HG03442 (cell line): ENCODE results near the gene ELF2.
"Not testable (repeated sequence)": the region's sequence is repeated elsewhere in the genome, so short reads cannot be mapped to it uniquely, and the experiment has no call there.

Source experiments
- ATAC-seq: cut with Tn5 transposase; IDR thresholded peaks from one replicate; pipeline ENCODE4 v1.9.1; 2021; ENCODE audit warnings: mild to moderate bottlenecking, moderate library complexity; ENCODE audit not compliant: unreplicated experiment

ELF2 gene

GRCh38 chr4:139025841-139026240, 151.2 kb downstream of the ELF2 start:
- ATAC-seq, result no peak

DNA sequence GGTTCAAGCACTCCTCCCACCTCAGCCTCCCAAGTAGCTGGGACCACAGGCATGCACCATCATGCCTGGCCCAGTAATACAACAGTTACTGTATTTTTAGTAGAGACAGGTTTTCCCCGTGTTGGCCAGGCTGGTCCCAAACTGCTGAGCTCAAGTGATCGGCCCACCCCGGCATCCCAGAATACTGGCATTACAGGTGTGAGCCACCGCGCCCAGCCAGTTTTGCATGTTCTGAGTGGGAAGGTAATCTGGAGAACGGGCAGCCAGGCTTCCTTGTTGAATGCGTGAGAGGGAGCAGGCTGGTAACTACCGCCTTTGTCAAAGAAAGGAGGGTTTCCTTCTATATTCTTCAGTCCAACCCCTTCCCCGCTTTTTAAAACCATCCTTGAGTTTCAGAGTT, 152.3 kb downstream of the ELF2 start:
- no peak for ATAC-seq

GRCh38 chr4:139022835-139023234, 154.2 kb downstream of the ELF2 start:
- no peak for ATAC-seq

DNA sequence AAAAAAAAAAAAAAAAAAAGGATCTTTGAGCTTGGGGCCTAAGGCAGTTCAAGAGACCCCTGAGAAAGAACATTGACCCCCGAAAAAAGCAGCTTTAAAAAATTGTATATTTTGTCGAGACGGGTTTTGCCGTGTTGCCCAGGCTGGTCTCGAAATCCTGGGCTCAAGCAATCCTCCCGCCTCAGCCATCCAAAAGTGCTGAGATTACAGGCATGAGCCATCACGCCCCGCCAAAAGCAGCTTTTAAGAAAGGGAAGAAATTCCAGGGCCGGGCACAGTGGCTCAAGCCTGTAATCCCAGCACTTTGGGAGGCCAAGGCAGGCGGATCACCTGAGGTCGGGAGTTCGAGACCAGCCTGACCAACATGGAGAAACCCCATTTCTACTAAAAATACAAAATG, 155.9 kb downstream of the ELF2 start:
- not testable (repeated sequence) for ATAC-seq

DNA sequence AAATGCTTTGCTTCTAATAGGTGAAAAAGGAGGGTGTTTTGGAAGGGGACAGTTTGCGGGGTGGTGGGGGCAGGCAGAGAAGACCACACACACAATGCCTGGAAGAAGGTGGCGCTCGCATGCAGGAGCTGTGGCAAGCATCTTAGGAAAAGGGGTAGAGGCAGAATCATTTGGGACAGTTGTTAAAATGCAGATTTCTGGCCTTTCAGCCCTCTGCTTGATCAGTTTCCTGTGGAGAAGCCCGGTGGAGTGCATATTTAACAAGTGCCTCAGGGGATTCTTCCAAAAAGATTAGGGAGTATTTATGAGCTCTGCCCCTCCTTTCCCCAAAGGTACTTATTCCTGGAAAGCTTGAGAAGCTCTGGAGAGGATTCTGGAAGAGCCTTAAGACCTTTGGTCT, 156.6 kb downstream of the ELF2 start:
- ATAC-seq, result no peak

DNA sequence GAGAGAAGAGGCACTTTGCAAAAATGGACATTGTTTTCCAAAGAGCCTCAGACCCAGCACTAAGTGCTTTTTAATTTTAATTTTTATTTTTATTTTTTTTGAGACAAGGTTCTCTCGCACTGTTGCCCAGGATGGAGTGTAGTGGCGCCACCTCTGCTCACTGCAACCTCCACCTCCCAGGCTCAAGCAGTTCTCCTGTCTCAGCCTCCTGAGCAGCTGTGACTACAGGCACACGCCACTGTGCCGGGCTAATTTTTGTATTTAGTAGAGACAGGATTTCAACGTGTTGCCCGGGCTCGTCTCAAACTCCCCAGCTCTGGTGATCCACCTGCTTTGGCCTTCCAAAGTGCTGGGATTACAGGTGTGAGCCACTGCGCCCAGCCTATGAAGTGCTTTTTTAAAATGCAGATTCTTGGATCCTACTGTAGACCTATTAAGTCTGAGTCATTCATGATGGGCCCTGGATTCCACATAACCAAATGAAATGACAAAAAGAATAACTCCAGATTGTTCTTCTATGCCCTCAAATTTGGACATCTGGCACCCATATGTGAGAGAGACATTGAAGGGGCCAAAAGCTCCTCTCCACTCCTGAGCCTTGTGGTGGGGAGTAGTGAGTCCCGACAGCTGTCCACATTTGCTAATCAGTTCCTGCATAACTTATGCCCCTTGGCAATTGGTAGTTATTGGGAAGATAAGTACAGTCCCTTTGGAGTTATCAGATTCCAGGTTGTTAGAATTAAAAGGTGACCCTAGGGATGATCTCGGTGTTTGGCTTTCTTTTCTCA, 157.9 kb downstream of the ELF2 start:
- ATAC-seq, result no peak

DNA sequence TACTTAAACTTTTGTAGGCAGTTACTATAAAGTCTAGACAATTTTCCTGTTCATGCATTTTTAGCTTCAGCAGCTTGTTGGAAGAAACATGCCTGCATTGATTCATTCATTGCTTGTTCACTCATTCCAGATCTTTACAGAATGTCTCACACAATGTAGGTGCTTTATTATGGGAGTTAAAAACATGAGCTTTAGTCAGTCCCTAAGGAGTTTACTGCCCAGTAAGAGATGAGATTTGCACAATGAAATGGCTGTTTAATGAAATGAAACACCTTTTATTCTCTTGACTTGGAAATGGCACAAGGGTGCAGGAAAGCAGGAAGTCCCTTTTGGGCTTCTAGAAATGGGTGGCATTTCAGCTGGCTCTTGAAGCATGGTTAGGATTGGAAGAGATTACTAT, 158.5 kb downstream of the ELF2 start:
- no peak for ATAC-seq

DNA sequence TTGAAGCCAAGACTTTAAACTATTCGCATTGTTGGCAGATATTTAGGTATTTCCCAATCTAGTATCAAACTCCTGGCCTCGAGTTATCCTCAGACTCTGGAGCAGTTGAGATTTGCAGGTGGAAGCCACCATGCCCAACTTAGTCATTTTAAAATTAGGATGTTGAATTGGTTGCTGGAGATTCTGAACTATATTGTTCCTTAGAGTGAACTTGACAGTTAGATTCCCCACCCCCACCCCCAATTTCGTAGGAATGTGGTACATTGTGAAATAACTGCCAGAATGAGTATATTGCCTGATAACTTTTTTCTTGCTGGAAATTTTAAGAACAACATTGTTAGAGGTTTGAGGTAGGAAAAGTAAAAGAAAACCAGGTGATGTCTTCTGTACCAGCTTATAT, 159.2 kb downstream of the ELF2 start:
- ATAC-seq, result no peak

GRCh38 chr4:139015948-139016471, 161.0 kb downstream of the ELF2 start:
- ATAC-seq, result peak; percentile 26

DNA sequence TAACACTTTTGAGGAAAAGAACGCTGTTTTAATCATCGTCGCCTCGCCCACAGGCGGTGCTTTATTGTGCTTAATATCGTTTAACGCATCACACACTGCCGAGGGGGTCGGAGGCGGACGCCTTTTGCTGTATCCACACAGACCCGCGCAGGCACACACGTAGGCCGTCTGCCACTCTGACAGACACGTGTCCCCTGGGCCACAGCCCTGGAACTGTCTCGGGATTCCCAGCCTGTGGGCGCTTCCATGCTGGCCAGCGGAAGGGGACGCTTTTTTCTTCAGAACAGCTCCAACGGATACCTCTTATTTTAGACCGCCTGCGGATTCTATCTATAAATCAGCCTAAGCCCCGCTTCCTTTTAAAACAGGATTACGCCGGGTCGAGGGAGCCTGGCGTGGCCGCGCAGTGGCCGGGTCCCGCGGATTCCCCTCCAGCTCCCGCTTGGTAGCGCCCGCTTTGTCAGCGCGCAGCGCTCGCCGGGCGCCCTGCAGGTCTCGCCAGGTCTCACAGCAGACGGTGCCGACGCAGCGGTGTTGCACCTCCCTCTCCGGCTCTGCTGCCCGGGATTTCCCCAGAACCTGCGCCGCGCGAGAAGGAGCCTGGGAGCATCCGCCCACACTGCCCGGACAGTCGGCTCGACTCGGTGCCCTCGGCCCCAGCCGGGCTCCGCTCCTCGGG, 161.6 kb downstream of the ELF2 start, which contains the start of gene NOCT:
NOCT (plus strand) TSS at position 513 of the 679 bp plus-strand sequence. CDS start 201 bp downstream, outside the sequence.
- ATAC-seq, result peak; percentile 92

DNA sequence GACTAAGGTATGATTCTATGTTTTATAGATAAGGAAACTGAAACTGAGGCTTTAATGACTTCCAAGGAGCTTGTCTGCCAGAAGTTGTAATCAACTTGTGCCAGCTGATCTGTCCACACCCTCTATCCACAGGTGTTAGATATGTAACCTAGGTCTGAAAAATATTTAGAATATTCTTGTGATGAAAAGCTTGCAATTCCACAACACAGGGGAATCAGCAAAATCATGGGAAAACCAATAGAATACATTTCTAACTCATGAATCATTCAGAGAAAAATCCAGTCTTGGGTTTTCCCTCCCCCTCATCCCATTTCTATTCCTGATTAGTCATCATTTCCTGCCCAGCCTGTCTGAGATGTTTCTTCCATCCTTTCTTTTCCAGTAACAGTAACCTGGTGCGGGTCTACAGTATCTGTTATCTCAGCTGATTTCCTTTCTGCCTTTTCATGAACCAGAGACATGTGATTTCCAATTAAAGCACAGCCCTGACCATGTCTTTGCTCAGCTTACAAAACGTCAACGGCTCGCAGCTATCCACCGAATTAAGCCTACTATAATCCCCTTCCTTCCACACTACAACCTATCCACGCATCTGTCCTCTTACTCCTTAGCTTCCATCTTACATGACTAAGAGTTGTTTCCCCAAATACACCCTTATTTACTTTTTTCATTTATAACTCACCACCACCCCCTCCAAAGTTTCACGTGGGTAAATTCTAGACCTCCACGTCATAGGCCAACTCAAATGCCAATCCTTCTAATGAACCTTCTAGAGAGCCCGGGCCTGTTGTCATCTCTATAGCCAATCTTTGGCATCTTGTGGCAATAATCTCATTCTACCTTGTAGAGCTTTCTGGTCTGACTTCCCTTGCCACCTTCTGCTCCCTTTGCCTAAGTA, 162.4 kb downstream of the ELF2 start:
- peak; percentile 1 for ATAC-seq

DNA sequence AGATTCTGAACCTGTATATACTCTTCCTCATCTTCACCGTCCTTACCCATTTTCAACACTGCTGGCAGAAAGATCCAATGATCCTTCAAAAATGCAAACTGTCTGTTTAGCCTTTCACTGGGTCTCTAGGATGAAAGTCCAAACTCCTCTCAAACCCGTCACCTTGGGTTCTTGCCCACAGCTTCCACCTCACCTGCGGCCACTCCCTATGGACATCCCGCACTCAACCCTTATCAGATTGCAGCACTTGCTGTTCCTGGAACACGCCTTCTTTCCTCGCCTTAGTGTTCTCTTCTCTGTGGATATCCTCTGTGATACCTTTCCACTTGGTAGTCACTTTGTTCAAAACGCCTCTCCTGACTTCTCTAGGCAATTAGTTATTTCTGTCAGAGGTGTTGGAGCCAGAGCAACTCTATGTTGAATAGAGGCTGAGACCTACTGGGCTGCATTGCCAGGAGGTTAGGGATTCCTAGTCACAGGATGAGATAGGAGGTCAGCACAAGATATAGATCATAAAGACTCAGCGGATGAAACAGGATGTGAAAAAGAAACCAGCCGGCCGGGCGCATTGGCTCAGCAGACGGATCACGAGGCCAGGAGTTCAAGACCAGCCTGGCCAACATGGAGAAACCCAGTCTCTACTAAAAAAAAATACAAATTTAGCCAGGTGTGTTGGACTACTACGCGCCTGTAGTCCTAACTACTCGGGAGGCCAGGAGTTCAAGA, 165.6 kb downstream of the ELF2 start:
- ATAC-seq, result no peak

- ATAC-seq, result no peak
Observed at GRCh38 chr4:139009702-139010101, 167.3 kb downstream of the ELF2 start.

GRCh38 chr4:139008278-139008677, 168.7 kb downstream of the ELF2 start:
- not testable (repeated sequence) for ATAC-seq

DNA sequence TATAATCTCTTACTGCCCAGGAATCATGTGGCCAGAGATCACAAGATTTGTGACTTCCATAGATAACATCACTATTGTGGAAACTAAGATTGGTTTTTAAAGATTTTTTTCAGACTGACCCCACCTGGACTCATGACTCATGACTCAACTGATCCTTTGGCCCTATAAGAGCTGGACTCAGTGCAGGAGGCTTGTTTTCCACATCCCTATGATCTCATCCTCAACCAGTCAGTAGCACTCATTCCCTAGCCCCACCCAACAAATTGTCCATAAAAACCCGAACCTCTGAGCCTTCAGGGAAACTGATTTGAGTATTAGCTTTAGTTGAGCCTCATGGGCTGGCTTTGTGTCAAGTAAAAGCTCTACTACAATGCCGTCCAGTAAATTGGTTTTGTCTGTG, 169.4 kb downstream of the ELF2 start:
- ATAC-seq, result no peak
